T-helper 1 cell treated with Interleukin-12 subunit alpha and Interleukin-12 subunit beta and Interleukin-4 antibody, amounts not matched to agents 30 ng/mL and 1 ng/mL, for 36 hours (primary cell): Measurements from ENCODE around the gene TPO. TPM values are rescaled to one million over a fixed set of nuclear protein-coding genes. Genes with fewer than 3 reads are reported as not detected.
"Not testable (repeated sequence)": the region's sequence is repeated elsewhere in the genome, so short reads cannot be mapped to it uniquely, and the experiment has no call there.

Experiments
- intact Hi-C: fragments of 100-400 bp; cut with micrococcal nuclease; formaldehyde crosslinking; loops from one replicate; pipeline ENCODE4 v1.15.1; 2024
- total RNA-seq: library from RNA; stranded (reverse); gene quantifications from 2 replicates; pipeline ENCODE4 v1.2.3, GENCODE V29; 2022

TPO gene
- total RNA-seq, 1 donor from 2014 or later: not detected

DNA sequence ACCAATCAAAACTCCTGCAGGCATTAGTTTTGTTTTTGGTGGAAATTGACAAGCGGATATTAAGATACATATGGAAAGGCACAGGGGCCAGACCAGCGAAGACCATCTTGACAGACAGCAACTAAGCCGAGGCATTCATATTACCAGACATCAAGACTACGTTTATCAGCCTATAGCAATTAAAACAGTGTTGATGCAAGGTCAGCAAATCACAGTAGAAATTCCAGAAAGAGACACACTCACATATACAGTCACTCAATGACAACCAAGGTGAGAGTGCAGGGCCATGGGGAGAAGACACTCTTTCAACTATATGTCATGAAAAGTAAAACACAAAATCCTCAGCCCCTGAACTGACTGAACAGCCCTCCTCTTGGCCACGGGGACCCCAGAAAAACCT lies 164.6 kb downstream of the TPO start:
- intact Hi-C loops: no loop called here

DNA sequence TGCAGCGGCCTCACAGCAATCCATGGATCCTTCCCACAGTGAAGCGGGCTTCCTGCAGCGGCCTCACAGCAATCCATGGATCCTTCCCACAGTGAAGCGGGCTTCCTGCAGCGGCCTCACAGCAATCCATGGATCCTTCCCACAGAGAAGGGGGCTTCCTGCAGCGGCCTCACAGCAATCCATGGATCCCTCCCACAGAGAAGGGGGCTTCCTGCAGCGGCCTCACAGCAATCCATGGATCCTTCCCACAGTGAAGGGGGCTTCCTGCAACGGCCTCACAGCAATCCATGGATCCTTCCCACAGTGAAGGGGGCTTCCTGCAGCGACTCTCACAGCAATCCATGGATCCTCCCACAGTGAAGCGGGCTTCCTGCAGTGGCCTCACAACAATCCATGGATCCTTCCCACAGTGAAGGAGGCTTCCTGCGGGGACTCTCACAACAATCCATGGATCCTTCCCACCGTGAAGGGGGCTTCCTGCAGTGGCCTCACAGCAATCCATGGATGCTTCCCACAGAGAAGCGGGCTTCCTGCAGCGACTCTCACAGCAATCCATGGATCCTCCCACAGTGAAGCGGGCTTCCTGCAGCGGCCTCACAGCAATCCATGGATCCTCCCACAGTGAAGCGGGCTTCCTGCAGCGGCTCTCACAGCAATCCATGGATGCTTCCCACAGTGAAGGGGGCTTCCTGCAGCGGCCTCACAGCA lies 168.1 kb downstream of the TPO start:
- intact Hi-C loops: not testable (repeated sequence)

DNA sequence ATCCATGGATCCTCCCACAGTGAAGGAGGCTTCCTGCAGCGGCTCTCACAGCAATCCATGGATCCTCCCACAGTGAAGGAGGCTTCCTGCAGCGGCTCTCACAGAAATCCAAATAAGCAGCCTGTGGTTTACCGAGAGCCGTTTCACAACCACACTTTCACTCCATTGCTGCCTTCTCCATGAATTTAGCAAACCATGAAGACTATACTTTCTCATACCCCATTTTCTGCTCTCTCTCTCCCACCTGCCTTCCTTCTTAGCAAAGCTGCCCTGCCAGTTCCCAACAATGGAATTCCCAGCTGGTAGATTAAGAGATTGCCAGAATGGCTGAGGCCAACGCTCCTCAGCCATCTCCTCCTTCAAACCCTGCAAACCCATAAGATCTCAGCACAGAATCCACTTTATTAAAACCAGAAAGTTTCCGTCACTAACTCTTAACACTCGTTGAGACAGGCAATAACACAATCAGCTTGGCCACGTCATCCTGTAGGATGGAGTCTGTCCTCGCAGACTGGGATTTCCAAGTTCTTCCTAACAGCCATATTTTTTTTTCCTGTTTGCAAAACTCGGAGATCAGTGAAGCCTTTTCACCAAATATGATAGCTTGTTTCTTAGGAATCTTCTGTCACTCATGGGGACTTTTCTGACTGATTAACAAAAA lies 168.8 kb downstream of the TPO start:
- intact Hi-C loops: no loop called here

DNA sequence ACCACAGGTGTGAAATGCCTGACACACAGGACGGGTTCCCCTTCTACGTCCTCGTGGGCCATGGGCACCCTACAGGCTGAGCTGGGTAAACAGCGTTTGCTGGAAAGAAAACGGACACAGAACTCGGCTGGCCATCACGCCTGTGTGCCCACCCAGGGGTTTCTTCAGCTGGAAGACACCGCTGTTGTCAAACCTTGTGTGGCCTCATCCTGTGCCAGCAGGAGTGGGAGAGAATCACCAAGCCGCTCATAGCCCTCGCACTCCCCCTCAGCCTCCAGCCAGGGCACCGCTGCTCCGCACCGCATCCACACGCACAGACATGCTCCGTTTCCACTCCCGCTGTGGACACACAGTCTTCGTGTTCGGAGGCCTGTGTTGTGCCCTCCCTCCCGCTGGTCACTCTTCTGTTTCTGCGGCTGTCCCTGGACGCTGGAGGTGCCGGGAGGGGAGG lies 169.7 kb downstream of the TPO start:
- intact Hi-C loops: no loop called here

GRCh38 chr2:1584051-1584531 lies 170.8 kb downstream of the TPO start:
- intact Hi-C loops: no loop called here

GRCh38 chr2:1584691-1585485 lies 171.6 kb downstream of the TPO start:
- intact Hi-C loops: no loop called here

DNA sequence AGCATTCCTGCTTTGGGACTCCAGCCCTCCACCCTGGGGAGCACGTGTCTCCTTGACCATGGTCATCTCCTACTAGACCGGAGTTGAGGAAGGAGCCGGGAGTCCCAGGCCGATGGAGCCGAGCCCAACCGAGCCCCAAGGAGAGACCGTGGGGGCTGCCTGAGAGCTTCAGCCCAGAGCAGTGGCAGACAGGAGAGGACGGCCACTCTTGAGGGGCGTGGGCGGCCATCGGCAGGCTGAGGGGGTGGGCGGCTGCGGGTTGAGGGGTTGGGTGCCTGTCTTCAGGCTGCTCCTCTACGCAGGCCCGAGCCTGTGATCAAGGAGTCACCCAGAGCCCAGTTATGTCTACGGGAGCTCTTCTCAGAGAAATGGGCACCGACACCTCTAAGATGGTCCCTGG lies 172.4 kb downstream of the TPO start:
- intact Hi-C loops: no loop called here

GRCh38 chr2:1586251-1586922 lies 173.1 kb downstream of the TPO start:
- intact Hi-C loops: no loop called here

DNA sequence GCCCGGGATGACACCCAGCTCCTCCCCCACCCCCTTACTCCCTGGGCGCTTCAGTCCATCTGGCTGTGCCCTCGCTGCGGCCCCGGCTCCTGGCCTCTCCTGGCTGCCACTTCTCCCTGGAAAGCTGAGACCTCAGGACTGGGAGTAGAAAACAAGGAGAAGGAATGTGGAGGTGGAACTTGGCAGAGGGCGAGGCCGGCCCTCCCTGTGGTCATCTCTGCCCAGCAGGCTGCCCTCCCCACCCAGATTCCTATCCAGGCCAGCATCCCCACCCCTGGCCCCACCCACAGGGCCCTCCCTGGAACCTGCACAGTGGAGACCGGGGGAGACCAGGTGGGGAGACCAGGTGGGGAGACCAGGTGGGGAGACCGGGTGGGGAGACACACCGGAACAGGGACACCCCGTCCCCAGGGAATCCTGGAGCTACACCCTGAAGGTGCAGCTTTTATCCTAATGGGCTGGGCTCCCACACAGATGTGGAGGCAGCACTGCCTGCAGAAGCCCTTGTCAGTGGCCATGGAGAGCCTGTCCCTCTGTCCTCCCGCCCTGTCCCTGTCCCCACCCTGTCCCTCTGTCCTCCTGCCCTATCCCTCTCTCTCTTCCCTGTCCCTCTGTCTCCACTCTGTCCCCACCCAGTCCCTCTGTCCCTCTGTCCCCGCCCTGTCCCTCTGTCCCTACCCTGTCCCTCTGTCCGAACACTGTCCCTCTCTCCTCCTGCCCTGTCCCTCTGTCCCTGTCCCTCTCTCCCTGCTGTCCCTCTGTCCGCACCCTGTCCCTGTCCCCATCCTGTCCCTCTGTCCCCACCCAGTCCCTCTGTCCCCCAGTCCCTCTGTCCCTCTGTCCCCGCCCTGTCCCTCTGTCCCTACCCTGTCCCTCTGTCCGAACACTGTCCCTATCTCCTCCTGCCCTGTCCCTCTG lies 173.9 kb downstream of the TPO start:
- intact Hi-C loops: no loop called here

DNA sequence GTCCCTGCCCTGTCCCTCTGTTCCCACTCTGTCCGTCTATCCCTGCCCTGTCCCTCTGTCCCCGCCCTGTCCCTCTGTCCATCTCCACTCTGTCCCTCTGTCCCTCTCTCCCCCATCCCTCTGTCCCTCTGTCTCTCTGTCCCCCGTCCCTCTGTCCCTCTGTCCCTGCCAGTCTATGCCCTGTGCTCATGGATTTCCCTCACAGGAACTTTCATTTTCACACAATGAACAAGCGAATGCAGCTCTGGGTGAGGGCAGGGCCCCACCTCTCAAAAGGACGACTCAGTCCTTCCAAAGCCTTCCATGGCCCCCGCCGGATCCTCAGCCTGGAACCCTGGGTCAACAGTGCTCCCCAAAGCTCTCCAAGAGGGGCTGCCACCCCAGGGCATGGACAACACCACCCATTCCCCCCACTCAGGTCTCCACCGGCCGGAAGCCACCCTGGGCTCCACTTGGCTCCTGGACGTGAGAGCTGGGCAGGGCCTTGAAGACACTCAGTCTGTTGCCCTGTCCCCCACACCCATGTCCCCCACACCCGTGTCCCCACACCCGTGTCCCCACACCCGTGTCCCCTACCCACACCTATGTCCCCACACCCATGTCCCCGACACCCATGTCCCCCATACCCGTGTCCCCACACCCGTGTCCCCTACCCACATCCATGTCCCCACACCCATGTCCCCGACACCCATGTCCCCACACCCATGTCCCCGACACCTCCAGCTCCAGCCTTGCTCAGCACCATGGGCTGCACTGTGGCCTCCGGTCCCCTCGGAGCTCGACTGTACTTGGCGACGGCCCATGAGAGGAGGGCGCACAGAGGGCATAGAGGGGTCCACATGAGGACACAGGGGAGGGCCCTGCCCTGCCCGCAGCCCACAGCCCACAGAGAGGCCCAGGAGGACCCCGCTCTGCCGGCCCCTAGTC lies 175.1 kb downstream of the TPO start:
- intact Hi-C loops: no loop called here

GRCh38 chr2:1588978-1589621 lies 175.8 kb downstream of the TPO start:
- intact Hi-C loops: no loop called here

- intact Hi-C loops: no loop called here
Measured at GRCh38 chr2:1590596-1591460, 177.6 kb downstream of the TPO start.

- intact Hi-C loops: no loop called here
Measured at GRCh38 chr2:1591461-1591770, 178.2 kb downstream of the TPO start.
